B cell (primary cell): Measurements from ENCODE around the gene METRNL. TPM values are rescaled to one million over a fixed set of nuclear protein-coding genes. Genes with fewer than 3 reads are reported as not detected.
A peak's percentile ranks its signal among the peaks of the same experiment; 100 is the strongest.

Source experiments
- ATAC-seq: fragments of 200-7000 bp; cut with Tn5 transposase; one replicate; pipeline ENCODE4 v1.10.0; 2021; ENCODE audit warnings: low read depth, mild to moderate bottlenecking, moderate number of reproducible peaks, moderate library complexity
- CTCF ChIA-PET: fragments of 350-600 bp; sonication (Branson Sonifier 250); formaldehyde crosslinking; loops from one replicate; lab custom pipeline; 2021; ENCODE audit warnings: antibody characterized with exemption, inconsistent platforms; lab: Charles Lee
- POLR2A ChIA-PET: fragments of 350-600 bp; sonication (Branson Sonifier 250); formaldehyde crosslinking; loops from one replicate; lab custom pipeline; 2021; ENCODE audit warnings: antibody characterized with exemption; lab: Charles Lee
- DNase-seq: peaks from one replicate; pipeline ENCODE4 v3.0.0; 2013
- H2AFZ ChIP-seq: 2 replicates; pipeline ENCODE4 v1.6.1; 2012; ENCODE audit warnings: mild to moderate bottlenecking, low read depth, low read length; ENCODE audit not compliant: insufficient read depth, poor library complexity, severe bottlenecking
- H3K27ac ChIP-seq, 2 donors: 1 replicate in 1 of 2; 2 replicates in 1 of 2; pipeline ENCODE4 v1.5.1; 2012 to 2013; ENCODE audit warnings: low read length in 2 of 2, mild to moderate bottlenecking in 2 of 2, moderate library complexity in 1 of 2
- H3K27me3 ChIP-seq, 4 experiments: fragments of 200-600 bp in 1 of 4; sonication (generic) in 1 of 4; replicated peaks in 1 of 4; 1 replicate in 2 of 4; 2 replicates in 2 of 4; pipeline versions ENCODE4 v1.6.1 to v1.7.0; 2013 to 2016; ENCODE audit warnings: low read length in 3 of 4, mild to moderate bottlenecking in 2 of 4, mixed read lengths in 1 of 4, moderate library complexity in 1 of 4; ENCODE audit not compliant: insufficient read depth in 4 of 4, control insufficient read depth in 3 of 4; ENCODE audit errors: control extremely low read depth in 1 of 4
- H3K36me3 ChIP-seq, 2 experiments: replicated peaks in 1 of 2; 1 replicate in 1 of 2; 2 replicates in 1 of 2; pipeline versions ENCODE4 v1.6.1 to v1.7.1; 2013; ENCODE audit warnings: low read length in 1 of 2; ENCODE audit not compliant: insufficient read depth in 2 of 2, control insufficient read depth in 1 of 2; ENCODE audit errors: control extremely low read depth in 1 of 2, extremely low read depth in 1 of 2
- H3K4me1 ChIP-seq, 2 donors: fragments of 200-600 bp in 1 of 2; sonication (generic) in 1 of 2; 1 replicate in 1 of 2; 2 replicates in 1 of 2; pipeline versions ENCODE4 v1.5.1 to v1.6.1; 2013 to 2017; ENCODE audit warnings: low read length in 2 of 2; ENCODE audit not compliant: control insufficient read depth in 2 of 2, insufficient read depth in 2 of 2
- H3K4me2 ChIP-seq: replicated peaks from 2 replicates; pipeline ENCODE3; 2012; ENCODE audit warnings: mild to moderate bottlenecking, low read depth, low read length; ENCODE audit not compliant: poor library complexity, severe bottlenecking
- H3K4me3 ChIP-seq, 5 experiments: fragments of 200-600 bp in 1 of 5; sonication (generic) in 1 of 5; 1 replicate in 3 of 5; 2 replicates in 2 of 5; pipeline versions ENCODE4 v1.5.1 to v1.7.0; 2011 to 2016; ENCODE audit warnings: low read length in 4 of 5, mild to moderate bottlenecking in 4 of 5, low read depth in 2 of 5, control low read depth in 1 of 5, moderate library complexity in 1 of 5; ENCODE audit not compliant: insufficient read depth in 1 of 5; ENCODE audit errors: control extremely low read depth in 1 of 5, extremely low read depth in 1 of 5
- H3K79me2 ChIP-seq: fragments of 200-600 bp; sonication (generic); one replicate; pipeline ENCODE4 v1.6.0; 2016; ENCODE audit warnings: low read length; ENCODE audit not compliant: control insufficient read depth, insufficient read depth
- H3K9ac ChIP-seq: fragments of 200-600 bp; sonication (generic); 2 replicates; pipeline ENCODE4 v1.6.1; 2017; ENCODE audit warnings: mild to moderate bottlenecking, low read length, moderate library complexity
- H3K9me3 ChIP-seq, 3 donors: one replicate each; pipeline versions ENCODE4 v1.6.1 to v1.7.1; 2013; ENCODE audit warnings: low read length in 2 of 3; ENCODE audit not compliant: control insufficient read depth in 2 of 3, insufficient read depth in 1 of 3; ENCODE audit errors: control extremely low read depth in 1 of 3
- H4K20me1 ChIP-seq: 2 replicates; pipeline ENCODE4 v1.6.0; 2012; ENCODE audit warnings: mild to moderate bottlenecking, low read length; ENCODE audit not compliant: insufficient read depth, control insufficient read depth, poor library complexity, severe bottlenecking
- H3K27ac Mint-ChIP-seq: one replicate; pipeline ENCODE4 v1.8.0; 2021; ENCODE audit warnings: mixed read lengths
- H3K27me3 Mint-ChIP-seq: one replicate; pipeline ENCODE4 v1.8.0; 2021; ENCODE audit warnings: mixed read lengths
- H3K4me1 Mint-ChIP-seq: one replicate; pipeline ENCODE4 v1.8.0; 2021; ENCODE audit warnings: mixed read lengths
- H3K4me3 Mint-ChIP-seq: one replicate; pipeline ENCODE4 v1.8.0; 2021; ENCODE audit warnings: mixed read lengths
- H3K9me3 Mint-ChIP-seq: one replicate; pipeline ENCODE4 v1.8.0; 2022; ENCODE audit warnings: mixed read lengths; ENCODE audit not compliant: insufficient read depth
- CTCF ChIP-seq: fragments of 200-600 bp; IDR thresholded peaks from one replicate; pipeline ENCODE4 v1.8.0; 2022; ENCODE audit warnings: antibody characterized with exemption, mild to moderate bottlenecking
- EZH2 ChIP-seq: IDR thresholded peaks from 2 replicates; pipeline ENCODE4 v1.6.1; 2012; ENCODE audit warnings: borderline replicate concordance, low read depth, mild to moderate bottlenecking, moderate library complexity, low read length; ENCODE audit not compliant: insufficient read depth, poor library complexity, severe bottlenecking
- WGBS: methylation state at CpG from one replicate; pipeline ENCODE4 v1.1.5; 2013; ENCODE audit warnings: missing lambda C conversion rate; ENCODE audit not compliant: insufficient coverage; 5-methylcytosine and 5-hydroxymethylcytosine counted together
- intact Hi-C: fragments of 100-400 bp; cut with micrococcal nuclease; formaldehyde crosslinking; loops from one replicate; pipeline ENCODE4 v1.10.0; 2022
- polyA plus RNA-seq: library from polyadenylated mRNA; depleted of rRNA; stranded (reverse); fragments of >200 nt; gene quantifications from 2 replicates; pipeline ENCODE4 v1.2.3, GENCODE V29; 2012
- total RNA-seq, 2 donors: library from RNA; stranded (reverse); fragments of 120-200 nt in 1 of 2; gene quantifications; 1 replicate in 1 of 2; 2 replicates in 1 of 2; pipeline versions ENCODE4 v1.2.3 to v1.2.4, GENCODE V29; 2013 to 2022

The METRNL gene
- total and polyA plus RNA-seq, 2 donors (not counting 1 experiment from before 2014, with no cell fraction given), result 11.8 to 18.4 TPM

- H3K4me3 ChIP-seq, result no peak overlapping the region
- Mint-ChIP-seq H3K27me3 (peaks cover 8% of the 10 kb centered on the region), H3K9me3 (no peaks in the 10 kb centered on the region), H3K27ac (no peak overlapping the region), H3K4me1 (peaks cover 23% of the 10 kb centered on the region), H3K4me3 (no peak overlapping the region)
- peak overlapping the region; percentile 60 for H3K4me2 ChIP-seq
- TF ChIP-seq EZH2 (no peak), CTCF (no peak)
- no peak overlapping the region for H2AFZ ChIP-seq
- peaks cover 0 to 33% (median 0%) of the 10 kb centered on the region in 3 donors for H3K9me3 ChIP-seq
- peaks cover 0 to 40% (median 14%) of the 10 kb centered on the region in 4 experiments for H3K27me3 ChIP-seq
- no peak for DNase-seq
- ATAC-seq, result no peak
- intact Hi-C loops, result no loop called here
- POLR2A ChIA-PET, result no interaction called here
- CTCF ChIA-PET, result no interaction called here
- H3K9ac ChIP-seq, result no peak overlapping the region
- no peaks in the 10 kb centered on the region for H3K36me3 ChIP-seq
- no peak overlapping the region for H3K27ac ChIP-seq
- WGBS, result 84% methylated on average over 17 of the region's 22 CpGs
- no peaks in the 10 kb centered on the region for H3K79me2 ChIP-seq
- no peaks in the 10 kb centered on the region for H4K20me1 ChIP-seq
- peaks cover 29 to 36% of the 10 kb centered on the region in 2 donors for H3K4me1 ChIP-seq
These were observed 22.5 kb downstream of the METRNL start for GRCh38 chr17:83101805-83102480.

- ChIA-PET POLR2A (no interaction called here), CTCF (no interaction called here)
- no peak overlapping the region for H3K4me3 Mint-ChIP-seq
- DNase-seq (peak; percentile 76), ATAC-seq (no peak)
- no peak overlapping the region for H3K9ac ChIP-seq
- peaks cover 0 to 41% (median 13%) of the 10 kb centered on the region in 4 experiments for H3K27me3 ChIP-seq
- H3K27me3 Mint-ChIP-seq, result peaks cover 13% of the 10 kb centered on the region
- H3K4me1 ChIP-seq, result peaks cover 29 to 36% of the 10 kb centered on the region in 2 donors
- no peak overlapping the region for H3K27ac ChIP-seq
- H2AFZ ChIP-seq, result no peak overlapping the region
- no peak overlapping the region for H3K27ac Mint-ChIP-seq
- peak overlapping the region; percentile 47 for H3K4me2 ChIP-seq
- H3K79me2 ChIP-seq, result no peaks in the 10 kb centered on the region
- H3K4me1 Mint-ChIP-seq, result peaks cover 21% of the 10 kb centered on the region
- H3K9me3 Mint-ChIP-seq, result no peaks in the 10 kb centered on the region
- 89% methylated on average over 30 of the region's 60 CpGs for WGBS
- no peaks in the 10 kb centered on the region for H3K36me3 ChIP-seq
- TF ChIP-seq EZH2 (no peak), CTCF (no peak)
- intact Hi-C loops, result no loop called here
- H4K20me1 ChIP-seq, result no peaks in the 10 kb centered on the region
- peaks cover 0 to 33% (median 0%) of the 10 kb centered on the region in 3 donors for H3K9me3 ChIP-seq
- H3K4me3 ChIP-seq, result peak overlapping the region in 1 of 5 experiments; percentile 15
These were observed 24.0 kb downstream of the METRNL start for GRCh38 chr17:83103200-83103942.
